Esophagus muscularis mucosa (tissue), 4 donors: Measurements from ENCODE around the gene ADK. TPM values are rescaled to one million over a fixed set of nuclear protein-coding genes. Genes with fewer than 3 reads are reported as not detected.
"Not testable (repeated sequence)": the region's sequence is repeated elsewhere in the genome, so short reads cannot be mapped to it uniquely, and the experiment has no call there.

Experiments
- DNase-seq: peaks from one replicate; pipeline ENCODE4 v3.0.0-alpha.2; 2017; ENCODE audit errors: extremely low spot score
- H3K27ac ChIP-seq, 4 donors: fragments of 200-600 bp; sonication (generic); replicated peaks in 1 of 4; 1 replicate in 3 of 4; 2 replicates in 1 of 4; pipeline ENCODE4 v1.5.1; 2016 to 2019; ENCODE audit warnings: mild to moderate bottlenecking in 1 of 4
- H3K27me3 ChIP-seq, 4 donors: fragments of 200-600 bp; sonication (generic); one replicate each; pipeline versions ENCODE4 v1.5.1 to v1.6.0; 2016 to 2019
- H3K36me3 ChIP-seq, 4 donors: fragments of 200-600 bp; sonication (generic); one replicate each; pipeline ENCODE4 v1.5.1; 2016 to 2019
- H3K4me1 ChIP-seq, 4 donors: fragments of 200-600 bp; sonication (generic); one replicate each; pipeline ENCODE4 v1.5.1; 2016 to 2019
- H3K4me3 ChIP-seq, 4 donors: fragments of 200-600 bp; sonication (generic); 1 replicate in 2 of 4; 2 replicates in 2 of 4; pipeline ENCODE4 v1.5.1; 2016 to 2019; ENCODE audit warnings: mild to moderate bottlenecking in 4 of 4, moderate library complexity in 1 of 4
- H3K9me3 ChIP-seq, 4 donors: fragments of 200-600 bp; sonication (generic); 1 replicate in 3 of 4; 2 replicates in 1 of 4; pipeline ENCODE4 v1.5.1; 2016 to 2019
- EP300 ChIP-seq: sonication (generic); formaldehyde crosslinking; IDR thresholded peaks from one replicate; pipeline ENCODE4 v1.6.1; 2017; ENCODE audit warnings: antibody characterized with exemption
- POLR2A ChIP-seq: fragments of 450-650 bp; IDR thresholded peaks from one replicate; pipeline ENCODE4 v1.6.1; 2017; ENCODE audit warnings: antibody characterized with exemption, moderate library complexity, mild to moderate bottlenecking, low read depth
- POLR2AphosphoS5 ChIP-seq, 2 donors: sonication (generic); formaldehyde crosslinking; IDR thresholded peaks; one replicate each; pipeline ENCODE4 v1.6.1; 2017; ENCODE audit warnings: antibody characterized with exemption in 2 of 2
- WGBS: methylation state at CpG from one replicate; pipeline ENCODE4 v1.1.5; 2018; 5-methylcytosine and 5-hydroxymethylcytosine counted together
- intact Hi-C: fragments of 100-400 bp; cut with DNase I; formaldehyde crosslinking; loops from one replicate; pipeline ENCODE4 v1.15.1; 2023
- total RNA-seq, 4 donors: library from RNA; depleted of rRNA; stranded (reverse); fragments of >200 nt; gene quantifications; one replicate each; pipeline versions ENCODE4 v1.1.0 to v1.2.1, GENCODE V29; 2016
- TF ChIP-seq, protein P1 (sequence below), 3 experiments: fragments of 200-600 bp in 2 of 3; fragments of 450-650 bp in 1 of 3; sonication (generic) in 2 of 3; IDR thresholded peaks; one replicate each; pipeline ENCODE4 v1.5.1; 2017 to 2019; ENCODE audit warnings: antibody characterized with exemption in 3 of 3, mild to moderate bottlenecking in 2 of 3, moderate library complexity in 1 of 3

Gene ADK
- total RNA-seq, 4 donors from 2014 or later, result 20.2 to 23.3 (median 21.2) TPM

DNA sequence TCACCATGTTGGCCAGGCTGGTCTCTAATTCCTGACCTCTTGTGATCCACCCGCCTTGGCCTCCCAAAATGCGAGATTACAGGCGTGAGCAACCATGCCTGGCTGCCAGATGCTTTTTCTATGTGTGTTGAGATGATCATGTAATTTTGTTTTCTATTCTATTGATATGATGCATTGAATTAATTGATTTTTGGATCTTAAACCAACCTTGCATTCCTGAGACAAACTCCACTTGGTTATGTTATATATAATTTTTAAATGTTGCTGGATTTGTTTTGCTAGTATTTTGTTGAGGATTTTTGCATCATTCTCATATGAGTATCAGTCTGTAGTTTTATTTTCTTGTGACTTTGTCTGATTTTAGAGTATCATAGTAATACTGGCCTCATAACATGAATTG lies 192.8 kb downstream of the ADK start:
- TF ChIP-seq, protein P1, sequence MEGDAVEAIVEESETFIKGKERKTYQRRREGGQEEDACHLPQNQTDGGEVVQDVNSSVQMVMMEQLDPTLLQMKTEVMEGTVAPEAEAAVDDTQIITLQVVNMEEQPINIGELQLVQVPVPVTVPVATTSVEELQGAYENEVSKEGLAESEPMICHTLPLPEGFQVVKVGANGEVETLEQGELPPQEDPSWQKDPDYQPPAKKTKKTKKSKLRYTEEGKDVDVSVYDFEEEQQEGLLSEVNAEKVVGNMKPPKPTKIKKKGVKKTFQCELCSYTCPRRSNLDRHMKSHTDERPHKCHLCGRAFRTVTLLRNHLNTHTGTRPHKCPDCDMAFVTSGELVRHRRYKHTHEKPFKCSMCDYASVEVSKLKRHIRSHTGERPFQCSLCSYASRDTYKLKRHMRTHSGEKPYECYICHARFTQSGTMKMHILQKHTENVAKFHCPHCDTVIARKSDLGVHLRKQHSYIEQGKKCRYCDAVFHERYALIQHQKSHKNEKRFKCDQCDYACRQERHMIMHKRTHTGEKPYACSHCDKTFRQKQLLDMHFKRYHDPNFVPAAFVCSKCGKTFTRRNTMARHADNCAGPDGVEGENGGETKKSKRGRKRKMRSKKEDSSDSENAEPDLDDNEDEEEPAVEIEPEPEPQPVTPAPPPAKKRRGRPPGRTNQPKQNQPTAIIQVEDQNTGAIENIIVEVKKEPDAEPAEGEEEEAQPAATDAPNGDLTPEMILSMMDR (IDR thresholded peaks at IDR 0.05), result no peak
- TF ChIP-seq POLR2A, result no peak
- WGBS, result 95% methylated on average over 3 of the region's 3 CpGs
- no peaks in the 10 kb centered on the region for H3K36me3 ChIP-seq

DNA sequence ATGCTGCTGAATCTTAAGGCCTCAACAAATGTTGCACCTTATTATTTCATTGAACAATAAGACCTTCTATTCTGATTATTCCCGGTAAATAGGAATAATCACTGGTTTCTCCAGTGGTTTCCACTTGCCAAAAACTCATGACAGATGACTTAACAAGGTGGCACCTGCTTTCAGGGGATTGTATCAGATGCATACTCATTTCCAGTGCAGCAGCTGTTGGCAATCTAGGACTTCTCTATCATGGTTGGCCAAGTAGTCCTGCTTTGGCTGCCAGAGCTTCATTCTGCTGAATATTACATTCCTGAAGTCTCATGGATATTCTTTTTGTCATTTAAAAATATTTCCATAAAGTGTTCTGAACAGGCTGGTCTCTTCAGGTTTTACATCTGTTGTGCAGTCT lies 193.3 kb downstream of the ADK start:
- Histone ChIP-seq H3K36me3 (no peaks in the 10 kb centered on the region), H3K4me3 (no peak overlapping the region), H3K4me1 (no peaks in the 10 kb centered on the region), H3K9me3 (peaks cover 0 to 15% (median 11%) of the 10 kb centered on the region in 4 donors), H3K27me3 (no peaks in the 10 kb centered on the region), H3K27ac (no peak overlapping the region)
- TF ChIP-seq, protein P1 (IDR thresholded peaks at IDR 0.05), result no peak
- TF ChIP-seq POLR2A (no peak), POLR2AphosphoS5 (IDR thresholded peaks at IDR 0.05) (no peak), EP300 (no peak)
- intact Hi-C loops, result no loop called here
- 93% methylated on average over 1 of the region's 1 CpG for WGBS
- no peak for DNase-seq

More for the DNA sequence above, 192.8 kb downstream of the ADK start:
- Histone ChIP-seq H3K4me1 (no peaks in the 10 kb centered on the region), H3K4me3 (no peak overlapping the region), H3K27ac (no peak overlapping the region), H3K27me3 (no peaks in the 10 kb centered on the region), H3K9me3 (peaks cover 0 to 15% (median 11%) of the 10 kb centered on the region in 4 donors)
- DNase-seq, result no peak
- intact Hi-C loops, result no loop called here

DNA sequence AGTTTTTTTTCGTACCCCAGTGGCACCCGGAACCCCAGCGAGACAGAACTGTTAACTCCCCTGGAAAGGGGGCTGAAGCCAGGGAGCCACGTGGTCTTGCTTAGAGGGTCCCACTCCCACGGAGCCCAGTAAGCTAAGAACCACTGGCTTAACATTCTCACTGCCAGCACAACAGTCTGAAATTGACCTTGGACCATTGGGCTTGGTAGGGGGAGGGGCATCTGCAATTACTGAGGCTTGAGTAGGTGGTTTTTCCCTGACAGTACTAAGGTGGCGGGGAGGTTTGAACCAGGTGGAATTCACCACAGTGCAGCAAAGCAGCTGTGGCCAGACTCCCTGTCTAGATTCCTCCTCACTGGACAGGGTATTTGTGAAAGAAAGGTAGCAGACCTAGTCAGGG lies 196.5 kb downstream of the ADK start:
- intact Hi-C loops, result no loop called here

DNA sequence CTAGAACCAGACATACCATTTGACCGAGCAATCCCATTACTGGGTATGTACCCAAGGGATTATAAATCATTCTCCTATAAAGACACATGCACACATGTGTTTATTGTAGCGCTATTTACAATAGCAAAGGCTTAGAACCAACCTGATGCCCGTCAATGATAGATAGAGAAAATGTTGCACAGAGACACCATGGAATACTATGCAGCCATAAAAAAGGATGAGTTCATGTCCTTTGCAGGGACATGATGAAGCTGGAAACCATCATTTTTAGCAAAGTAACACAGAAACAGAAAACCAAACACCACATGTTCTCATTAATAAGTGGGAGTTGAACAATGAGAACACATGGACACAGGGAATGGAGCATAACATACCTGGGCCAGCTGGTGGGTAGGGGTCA lies 202.0 kb downstream of the ADK start:
- H3K36me3 ChIP-seq, H3K4me1 ChIP-seq, intact Hi-C loops, H3K27ac ChIP-seq, H3K9me3 ChIP-seq, H3K27me3 ChIP-seq, H3K4me3 ChIP-seq, DNase-seq: not testable (repeated sequence)
- 99% methylated on average over 3 of the region's 3 CpGs for WGBS

More for the DNA sequence above, 196.5 kb downstream of the ADK start:
- 100% methylated on average over 5 of the region's 6 CpGs for WGBS
- Histone ChIP-seq H3K4me3 (no peak overlapping the region), H3K4me1 (no peaks in the 10 kb centered on the region), H3K36me3 (no peaks in the 10 kb centered on the region), H3K9me3 (peaks cover 0 to 15% (median 11%) of the 10 kb centered on the region in 4 donors), H3K27ac (no peak overlapping the region), H3K27me3 (no peaks in the 10 kb centered on the region)
- DNase-seq, result no peak
- TF ChIP-seq EP300 (no peak), POLR2AphosphoS5 (IDR thresholded peaks at IDR 0.05) (no peak), POLR2A (no peak)
- TF ChIP-seq, protein P1 (IDR thresholded peaks at IDR 0.05), result no peak

DNA sequence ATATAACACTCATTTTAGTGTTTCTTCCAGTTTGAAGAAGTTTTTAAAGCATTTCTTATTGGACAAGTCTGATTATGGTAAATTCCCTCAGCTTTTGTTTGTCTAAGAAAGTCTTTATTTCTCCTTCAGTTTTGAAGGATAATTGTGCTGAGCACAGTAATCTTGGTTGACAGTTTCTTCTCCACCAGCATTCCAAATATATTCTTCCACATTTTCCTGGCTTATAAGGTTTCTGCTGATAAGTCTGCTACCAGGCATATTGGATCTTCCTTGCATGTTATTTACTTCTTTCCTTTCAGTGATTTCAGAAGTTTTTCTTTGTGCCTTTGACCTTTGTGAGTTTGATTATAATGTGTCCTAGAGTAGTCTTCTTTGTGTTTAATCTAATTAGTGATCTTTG lies 210.7 kb downstream of the ADK start:
- no peaks in the 10 kb centered on the region for H3K27me3 ChIP-seq
- peaks cover 0 to 11% (median 8%) of the 10 kb centered on the region in 4 donors for H3K36me3 ChIP-seq
- TF ChIP-seq POLR2AphosphoS5 (IDR thresholded peaks at IDR 0.05), result no peak
- TF ChIP-seq POLR2A, result no peak
- no peak for TF ChIP-seq EP300
- TF ChIP-seq, protein P1 (IDR thresholded peaks at IDR 0.05), result no peak
- H3K4me3 ChIP-seq, result no peak overlapping the region
- no peak overlapping the region for H3K27ac ChIP-seq
- H3K9me3 ChIP-seq, result peaks cover 0 to 45% (median 32%) of the 10 kb centered on the region in 4 donors
- intact Hi-C loops, result no loop called here
- no peaks in the 10 kb centered on the region for H3K4me1 ChIP-seq
- DNase-seq, result no peak
